CD4-positive, alpha-beta T cell treated with Interleukin-6 for 4 hours (primary cell): Measurements from ENCODE around the gene ATP5F1C.
"Not testable (repeated sequence)": the region's sequence is repeated elsewhere in the genome, so short reads cannot be mapped to it uniquely, and the experiment has no call there.

Experiments used
- DNase-seq: peaks from one replicate; pipeline ENCODE4 v3.0.0-alpha.2; 2020; ENCODE audit warnings: mixed read lengths

ATP5F1C gene

GRCh38 chr10:7787857-7788638, at the start of gene ATP5F1C, which contains the start of gene KIN:
ATP5F1C (plus strand) TSS chr10:7788177; CDS start chr10:7788208, 31 bp downstream.
KIN (minus strand) TSS chr10:7787993; CDS start chr10:7787933, 60 bp downstream.
- DNase-seq, result peak; percentile 97

- DNase-seq, result no peak
Measured at GRCh38 chr10:7738536-7739407, 49.2 kb upstream of the ATP5F1C start.

GRCh38 chr10:7744307-7744706, 43.7 kb upstream of the ATP5F1C start:
- DNase-seq, result no peak

GRCh38 chr10:7748637-7749036, 39.3 kb upstream of the ATP5F1C start:
- not testable (repeated sequence) for DNase-seq

GRCh38 chr10:7750222-7750621, 37.8 kb upstream of the ATP5F1C start:
- no peak for DNase-seq

GRCh38 chr10:7752251-7752650, 35.7 kb upstream of the ATP5F1C start:
- no peak for DNase-seq

- no peak for DNase-seq
Measured at GRCh38 chr10:7755103-7755502, 32.9 kb upstream of the ATP5F1C start.

GRCh38 chr10:7756360-7756992, 31.5 kb upstream of the ATP5F1C start:
- DNase-seq, result peak; percentile 6

GRCh38 chr10:7763929-7764328, 24.0 kb upstream of the ATP5F1C start:
- DNase-seq, result no peak

GRCh38 chr10:7766241-7766640, 21.7 kb upstream of the ATP5F1C start:
- no peak for DNase-seq

- DNase-seq, result no peak
Measured at GRCh38 chr10:7767209-7767608, 20.8 kb upstream of the ATP5F1C start.

GRCh38 chr10:7768417-7768816, 19.6 kb upstream of the ATP5F1C start:
- no peak for DNase-seq

GRCh38 chr10:7773845-7774801, 13.9 kb upstream of the ATP5F1C start:
- DNase-seq, result no peak

- no peak for DNase-seq
Measured at GRCh38 chr10:7776777-7777176, 11.2 kb upstream of the ATP5F1C start.

- not testable (repeated sequence) for DNase-seq
Measured at GRCh38 chr10:7782194-7782593, 5.8 kb upstream of the ATP5F1C start.

GRCh38 chr10:7786430-7786829, 1.5 kb upstream of the ATP5F1C start:
- no peak for DNase-seq

GRCh38 chr10:7787150-7787856, 674 bp upstream of the ATP5F1C start:
- DNase-seq, result no peak

GRCh38 chr10:7788639-7789286, 786 bp downstream of the ATP5F1C start:
- DNase-seq, result peak; percentile 3

GRCh38 chr10:7789390-7789789, 1.4 kb downstream of the ATP5F1C start:
- no peak for DNase-seq

GRCh38 chr10:7792541-7792940, 4.6 kb downstream of the ATP5F1C start:
- DNase-seq, result no peak
